HG03139 (cell line): ENCODE data around the gene C3orf22.

Experiments used
- ATAC-seq: cut with Tn5 transposase; IDR thresholded peaks from one replicate; pipeline ENCODE4 v1.9.1; 2021; ENCODE audit not compliant: unreplicated experiment

C3orf22 gene

GRCh38 chr3:126516152-126516935 lies 42.4 kb downstream of the C3orf22 start:
- ATAC-seq = no peak

DNA sequence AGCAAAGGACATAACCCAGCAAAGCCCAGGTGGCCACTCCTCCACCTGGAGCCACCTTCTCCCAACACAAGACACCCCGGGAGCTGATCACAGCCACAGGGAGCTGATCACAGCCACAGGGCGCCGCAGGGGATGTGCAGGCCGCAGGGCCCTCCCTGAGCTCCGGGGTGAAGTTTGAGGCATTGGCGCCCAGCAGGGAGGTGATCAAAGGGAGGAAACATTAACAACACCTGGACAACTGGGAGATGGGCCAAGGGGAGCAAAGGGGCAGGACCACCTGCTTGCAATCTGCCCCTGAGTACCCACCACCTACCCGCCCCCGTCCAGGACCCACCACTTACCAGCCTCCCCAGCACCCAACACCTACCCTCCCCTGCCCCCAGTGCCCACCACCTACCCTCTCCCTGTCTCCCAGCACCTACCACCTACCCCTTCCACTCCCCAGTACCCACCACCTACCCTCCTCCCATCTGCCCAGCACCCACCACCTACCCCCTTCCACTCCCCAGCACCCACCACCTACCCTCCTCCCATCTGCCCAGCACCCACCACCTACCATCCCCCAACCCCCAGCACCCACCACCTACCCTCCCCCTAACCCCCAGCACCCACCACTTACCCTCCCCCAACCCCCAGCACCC lies 43.5 kb downstream of the C3orf22 start:
- ATAC-seq = no peak

- no peak for ATAC-seq
These were observed 44.6 kb downstream of the C3orf22 start for GRCh38 chr3:126514161-126514560.

- no peak for ATAC-seq
These were observed 45.6 kb downstream of the C3orf22 start for GRCh38 chr3:126512916-126513650.

- no peak for ATAC-seq
These were observed 46.7 kb downstream of the C3orf22 start for GRCh38 chr3:126512026-126512425.

- ATAC-seq = no peak
These were observed 47.4 kb downstream of the C3orf22 start for GRCh38 chr3:126511291-126511690.

DNA sequence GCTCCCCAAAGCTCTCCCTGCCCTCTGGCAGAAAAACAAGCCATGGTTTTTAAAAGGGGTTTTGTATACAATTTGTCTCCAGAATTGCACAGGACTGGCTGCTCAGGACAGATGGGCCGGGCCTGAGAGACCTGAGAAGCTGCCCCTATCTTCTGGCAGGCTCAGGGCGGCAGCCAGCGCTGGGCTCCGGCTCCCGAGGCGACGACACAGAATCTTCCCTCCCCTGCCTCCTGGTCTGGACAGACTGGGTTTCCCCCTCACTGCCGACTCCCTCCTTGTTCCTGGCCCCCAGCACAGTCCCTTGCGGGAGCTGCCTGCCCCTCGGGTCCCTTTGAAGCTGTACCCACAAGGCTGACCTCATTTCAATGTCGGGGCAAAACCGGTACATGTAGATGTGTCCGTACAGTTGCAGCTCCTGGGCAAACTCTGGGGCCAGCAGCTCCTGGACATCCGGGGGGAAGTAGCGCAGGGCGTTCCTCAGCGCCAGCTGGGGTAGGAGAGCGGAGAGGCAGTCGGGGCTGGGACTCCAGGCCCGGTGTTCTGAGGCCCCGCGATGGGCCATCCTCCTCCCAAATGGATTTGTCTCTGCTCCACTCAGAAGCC lies 48.3 kb downstream of the C3orf22 start:
- no peak for ATAC-seq

DNA sequence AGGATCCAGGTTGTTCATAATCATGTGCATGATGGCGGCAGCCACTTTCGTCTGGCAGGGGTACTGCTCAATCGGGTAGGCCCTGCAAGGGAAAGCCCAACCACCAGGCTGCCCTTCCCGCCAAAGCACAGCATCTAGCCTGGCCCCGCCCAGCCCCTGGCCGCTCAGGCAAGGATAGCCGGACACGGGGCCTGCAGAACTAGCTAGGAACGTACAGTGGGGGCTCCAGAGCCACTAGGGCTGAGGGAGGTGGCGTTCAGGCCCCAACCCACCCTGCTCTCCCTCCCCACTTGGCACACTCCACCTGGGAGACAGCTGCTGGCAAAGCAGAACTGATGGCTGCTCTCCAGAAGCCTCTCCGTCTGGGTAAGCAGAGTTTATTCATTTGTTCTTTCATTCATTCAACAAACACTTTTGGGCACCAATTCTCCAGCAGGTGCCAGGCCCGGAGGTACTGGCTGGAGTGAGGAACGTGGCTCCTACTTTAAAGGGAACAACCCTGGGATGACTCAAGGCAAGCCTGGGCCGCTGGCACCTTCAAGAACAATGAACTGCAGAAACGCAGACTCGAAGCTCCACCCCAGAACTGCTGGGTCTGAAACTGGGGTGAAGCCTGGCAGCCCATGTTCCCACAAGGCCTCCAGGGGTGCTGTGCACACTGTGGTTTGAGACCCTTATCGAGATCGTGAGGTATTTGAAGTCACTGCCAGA lies 49.0 kb downstream of the C3orf22 start:
- no peak for ATAC-seq

- ATAC-seq = no peak
These were observed 50.2 kb downstream of the C3orf22 start for GRCh38 chr3:126508564-126508964.

DNA sequence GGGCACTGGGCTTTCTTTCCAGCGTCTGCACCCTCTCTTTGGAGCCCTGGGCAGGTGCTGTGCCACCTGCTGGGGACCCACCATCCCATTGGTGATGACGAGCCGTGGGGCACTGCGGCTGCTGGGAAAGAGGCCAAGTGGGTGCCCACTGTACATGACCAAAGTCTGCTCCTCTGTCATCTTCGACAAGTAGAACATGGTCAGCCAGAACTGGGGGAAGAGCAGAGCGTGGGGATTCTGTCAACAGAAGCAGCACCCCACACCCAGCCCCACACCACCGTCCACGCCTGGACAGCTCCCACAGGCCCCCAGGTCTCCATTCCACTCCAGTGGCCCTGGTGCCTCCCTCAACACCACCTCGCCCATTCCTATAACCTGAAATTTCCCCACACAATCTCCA lies 50.8 kb downstream of the C3orf22 start:
- no peak for ATAC-seq

- ATAC-seq = no peak
These were observed 55.0 kb downstream of the C3orf22 start for GRCh38 chr3:126503701-126504100.

- ATAC-seq = no peak
These were observed 56.1 kb downstream of the C3orf22 start for GRCh38 chr3:126502656-126503055.

GRCh38 chr3:126501736-126502135 lies 57.0 kb downstream of the C3orf22 start:
- ATAC-seq = no peak

- no peak for ATAC-seq
These were observed 57.7 kb downstream of the C3orf22 start for GRCh38 chr3:126501054-126501453.

GRCh38 chr3:126500016-126500415 lies 58.7 kb downstream of the C3orf22 start:
- no peak for ATAC-seq
